ENCODE data around the gene C11orf98. TPM values are rescaled to one million over a fixed set of nuclear protein-coding genes. Genes with fewer than 3 reads are reported as not detected.

The C11orf98 gene
- total RNA-seq, 6 experiments from 2014 or later = 56.1 to 74.6 (median 64.8) TPM

DNA sequence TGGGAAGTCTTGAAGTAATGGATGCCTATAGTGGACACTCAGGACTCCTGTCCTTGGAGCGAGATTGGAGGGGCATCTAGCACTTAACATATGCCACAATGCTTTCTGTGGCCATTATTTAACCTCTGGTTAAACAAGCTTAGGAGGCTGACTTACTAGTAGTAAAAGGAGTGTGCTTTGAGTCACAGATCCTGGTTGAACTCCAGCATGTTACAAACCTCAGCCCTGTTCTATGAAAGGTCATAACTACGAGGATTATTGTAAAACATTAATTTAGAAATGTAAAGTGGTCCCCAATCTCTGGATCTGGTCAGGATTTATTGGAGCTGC, 8.2 kb upstream of the C11orf98 start:
- Mint-ChIP-seq H3K9me3 (no peaks in the 10 kb centered on the region), H3K27me3 (ENCODE audit: insufficient read depth) (peaks cover 4% of the 10 kb centered on the region; the same call in 1 of the 2 replicates), H3K27ac (peak overlapping the region; percentile 97; the same call in 1 of the 2 replicates), H3K4me3 (peak overlapping the region; percentile 99; the same call in 1 of the 2 replicates), H3K36me3 (ENCODE audit: low read depth) (peaks cover 25% of the 10 kb centered on the region), H3K4me1 (ENCODE audit: low read depth) (peaks cover 51% of the 10 kb centered on the region)
- no peak for DNase-seq
- TF ChIP-seq, protein P1, sequence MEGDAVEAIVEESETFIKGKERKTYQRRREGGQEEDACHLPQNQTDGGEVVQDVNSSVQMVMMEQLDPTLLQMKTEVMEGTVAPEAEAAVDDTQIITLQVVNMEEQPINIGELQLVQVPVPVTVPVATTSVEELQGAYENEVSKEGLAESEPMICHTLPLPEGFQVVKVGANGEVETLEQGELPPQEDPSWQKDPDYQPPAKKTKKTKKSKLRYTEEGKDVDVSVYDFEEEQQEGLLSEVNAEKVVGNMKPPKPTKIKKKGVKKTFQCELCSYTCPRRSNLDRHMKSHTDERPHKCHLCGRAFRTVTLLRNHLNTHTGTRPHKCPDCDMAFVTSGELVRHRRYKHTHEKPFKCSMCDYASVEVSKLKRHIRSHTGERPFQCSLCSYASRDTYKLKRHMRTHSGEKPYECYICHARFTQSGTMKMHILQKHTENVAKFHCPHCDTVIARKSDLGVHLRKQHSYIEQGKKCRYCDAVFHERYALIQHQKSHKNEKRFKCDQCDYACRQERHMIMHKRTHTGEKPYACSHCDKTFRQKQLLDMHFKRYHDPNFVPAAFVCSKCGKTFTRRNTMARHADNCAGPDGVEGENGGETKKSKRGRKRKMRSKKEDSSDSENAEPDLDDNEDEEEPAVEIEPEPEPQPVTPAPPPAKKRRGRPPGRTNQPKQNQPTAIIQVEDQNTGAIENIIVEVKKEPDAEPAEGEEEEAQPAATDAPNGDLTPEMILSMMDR (IDR thresholded peaks at IDR 0.05) = no peak

DNA sequence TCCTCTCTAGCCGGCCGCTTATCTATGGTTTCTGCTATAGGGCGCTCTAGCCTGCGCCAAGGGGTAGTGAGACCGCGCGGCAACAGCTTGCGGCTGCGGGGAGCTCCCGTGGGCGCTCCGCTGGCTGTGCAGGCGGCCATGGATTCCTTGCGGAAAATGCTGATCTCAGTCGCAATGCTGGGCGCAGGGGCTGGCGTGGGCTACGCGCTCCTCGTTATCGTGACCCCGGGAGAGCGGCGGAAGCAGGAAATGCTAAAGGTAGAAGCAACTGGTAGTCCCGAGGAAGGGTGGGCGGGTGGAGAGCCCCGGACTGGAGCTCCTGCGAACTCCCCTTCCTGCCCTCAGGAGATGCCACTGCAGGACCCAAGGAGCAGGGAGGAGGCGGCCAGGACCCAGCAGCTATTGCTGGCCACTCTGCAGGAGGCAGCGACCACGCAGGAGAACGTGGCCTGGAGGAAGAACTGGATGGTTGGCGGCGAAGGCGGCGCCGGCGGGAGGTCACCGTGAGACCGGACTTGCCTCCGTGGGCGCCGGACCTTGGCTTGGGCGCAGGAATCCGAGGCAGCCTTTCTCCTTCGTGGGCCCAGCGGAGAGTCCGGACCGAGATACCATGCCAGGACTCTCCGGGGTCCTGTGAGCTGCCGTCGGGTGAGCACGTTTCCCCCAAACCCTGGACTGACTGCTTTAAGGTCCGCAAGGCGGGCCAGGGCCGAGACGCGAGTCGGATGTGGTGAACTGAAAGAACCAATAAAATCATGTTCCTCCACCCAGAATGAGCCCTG, 6.8 kb upstream of the C11orf98 start, which contains the start of the genes LBHD1 and UQCC3:
Gene LBHD1, minus strand, starts transcription at position 660 of the 782 bp plus-strand sequence. CDS start 2,236 bp downstream, outside the sequence.
Gene UQCC3, plus strand, starts transcription at position 66 of the 782 bp plus-strand sequence. Its CDS starts 73 bp downstream, at position 139.
- H3K4me1 Mint-ChIP-seq (ENCODE audit: low read depth) = peaks cover 45% of the 10 kb centered on the region
- peaks cover 21% of the 10 kb centered on the region for H3K36me3 Mint-ChIP-seq (ENCODE audit: low read depth)

DNA sequence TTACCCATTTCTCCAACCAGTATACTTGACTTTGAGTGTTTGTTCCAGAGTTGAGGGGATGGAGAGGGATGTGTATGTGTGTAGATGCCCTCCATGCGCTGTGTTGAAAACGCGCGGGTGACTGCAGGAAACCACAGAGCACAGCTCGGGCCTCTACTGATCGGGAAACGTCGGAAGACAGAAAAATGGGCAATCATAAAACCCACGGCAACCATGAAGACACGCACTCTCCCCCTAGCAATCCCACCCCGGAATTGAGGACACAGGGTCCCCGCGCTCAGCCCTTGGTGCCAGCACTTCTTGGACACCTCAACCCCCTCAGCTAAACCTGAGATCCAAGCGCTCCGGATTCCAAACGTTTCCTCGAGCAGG, 6.2 kb upstream of the C11orf98 start:
- Mint-ChIP-seq H3K4me3 (peak overlapping the region; percentile 99), H3K4me1 (ENCODE audit: low read depth) (peaks cover 50% of the 10 kb centered on the region), H3K27ac (peak overlapping the region; percentile 97), H3K9me3 (no peaks in the 10 kb centered on the region), H3K36me3 (ENCODE audit: low read depth) (peaks cover 26% of the 10 kb centered on the region), H3K27me3 (ENCODE audit: insufficient read depth) (peaks cover 1% of the 10 kb centered on the region; the same call in 1 of the 2 replicates)
- TF ChIP-seq, protein P1 (IDR thresholded peaks at IDR 0.05) = no peak
- DNase-seq = no peak

More for the DNA sequence above, 6.8 kb upstream of the C11orf98 start, which contains the start of the genes LBHD1 and UQCC3:
- DNase-seq = peak; percentile 84
- Mint-ChIP-seq H3K27me3 (ENCODE audit: insufficient read depth) (peaks cover 1% of the 10 kb centered on the region; the same call in 1 of the 2 replicates), H3K4me3 (peak within 1 kb of the TSS; percentile 99), H3K9me3 (no peaks in the 10 kb centered on the region), H3K27ac (peak within 1 kb of the TSS; percentile 97)
- TF ChIP-seq, protein P1 (IDR thresholded peaks at IDR 0.05) = no peak

DNA sequence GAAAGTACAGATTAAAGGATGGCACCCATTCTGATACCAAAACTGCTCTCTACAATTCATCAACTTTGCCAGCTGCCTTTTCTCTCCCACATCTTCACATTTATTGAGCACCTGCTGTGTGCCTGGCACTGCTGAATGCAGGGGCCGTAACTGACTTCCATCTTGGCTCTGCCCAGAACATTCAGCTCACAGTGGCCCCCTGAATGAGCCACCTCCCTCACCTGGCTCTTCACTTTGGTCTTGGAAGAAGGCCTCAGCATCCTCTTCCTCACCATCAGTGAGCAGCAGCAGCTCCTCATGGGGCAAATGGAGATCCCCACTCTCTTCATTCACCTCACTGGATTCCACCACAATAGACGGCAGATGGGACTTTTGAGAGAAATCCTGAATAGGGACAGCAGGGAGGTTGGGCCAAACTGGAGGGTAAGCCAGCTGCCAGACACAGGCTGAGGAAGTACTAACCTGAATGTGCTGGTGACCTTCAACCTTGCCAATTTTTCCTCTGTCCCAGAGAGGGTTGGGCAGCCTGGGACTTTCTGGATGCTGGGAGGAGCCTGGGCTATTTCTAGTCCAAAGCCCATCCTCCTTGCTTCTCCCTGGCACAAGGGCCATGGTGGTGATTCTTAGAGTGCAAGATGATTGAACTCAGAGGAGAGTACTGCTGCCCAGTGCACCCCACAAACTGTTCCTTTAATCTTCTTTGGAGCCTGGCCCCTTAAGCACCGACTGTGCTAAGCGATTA, 4.6 kb upstream of the C11orf98 start:
- Mint-ChIP-seq H3K9me3 (peaks cover 5% of the 10 kb centered on the region; the same call in 1 of the 2 replicates), H3K27ac (peak overlapping the region; percentile 59), H3K4me1 (ENCODE audit: low read depth) (peaks cover 50% of the 10 kb centered on the region), H3K27me3 (ENCODE audit: insufficient read depth) (peaks cover 10% of the 10 kb centered on the region), H3K36me3 (ENCODE audit: low read depth) (peaks cover 33% of the 10 kb centered on the region), H3K4me3 (no peak overlapping the region; the same call in 1 of the 2 replicates)
- DNase-seq = no peak
- TF ChIP-seq, protein P1 (IDR thresholded peaks at IDR 0.05) = no peak

DNA sequence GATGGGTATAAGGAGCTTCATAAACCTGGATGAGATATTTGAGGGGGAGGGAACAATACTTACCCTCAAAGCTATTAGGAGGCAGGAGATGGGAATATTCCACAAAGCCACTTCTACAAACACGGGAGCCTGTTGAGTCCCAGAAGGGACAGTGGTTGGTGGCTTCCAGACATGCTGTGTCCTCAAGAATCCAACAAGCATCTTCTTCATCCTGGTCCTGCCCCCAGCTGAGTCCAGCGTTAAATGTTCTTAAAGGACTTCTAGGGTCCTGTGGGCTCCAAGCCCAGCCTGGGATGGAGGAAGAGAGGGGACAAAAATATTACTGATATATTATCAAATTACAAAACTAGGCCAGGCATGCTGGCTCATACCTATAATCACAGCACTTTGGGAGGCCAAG, 2.5 kb upstream of the C11orf98 start:
- Mint-ChIP-seq H3K27me3 (ENCODE audit: insufficient read depth) (peaks cover 10% of the 10 kb centered on the region), H3K36me3 (ENCODE audit: low read depth) (peaks cover 39% of the 10 kb centered on the region), H3K9me3 (peaks cover 5% of the 10 kb centered on the region; the same call in 1 of the 2 replicates), H3K4me3 (peak overlapping the region; percentile 99), H3K27ac (peak overlapping the region; percentile 96), H3K4me1 (ENCODE audit: low read depth) (peaks cover 43% of the 10 kb centered on the region)
- TF ChIP-seq, protein P1 (IDR thresholded peaks at IDR 0.05) = no peak
- DNase-seq = no peak
